ENCODE results near the gene CDPF1. TPM values are rescaled to one million over a fixed set of nuclear protein-coding genes. Genes with fewer than 3 reads are reported as not detected.

The CDPF1 gene
- total RNA-seq, 2 donors from 2014 or later, result 9.7 to 11.9 TPM

DNA sequence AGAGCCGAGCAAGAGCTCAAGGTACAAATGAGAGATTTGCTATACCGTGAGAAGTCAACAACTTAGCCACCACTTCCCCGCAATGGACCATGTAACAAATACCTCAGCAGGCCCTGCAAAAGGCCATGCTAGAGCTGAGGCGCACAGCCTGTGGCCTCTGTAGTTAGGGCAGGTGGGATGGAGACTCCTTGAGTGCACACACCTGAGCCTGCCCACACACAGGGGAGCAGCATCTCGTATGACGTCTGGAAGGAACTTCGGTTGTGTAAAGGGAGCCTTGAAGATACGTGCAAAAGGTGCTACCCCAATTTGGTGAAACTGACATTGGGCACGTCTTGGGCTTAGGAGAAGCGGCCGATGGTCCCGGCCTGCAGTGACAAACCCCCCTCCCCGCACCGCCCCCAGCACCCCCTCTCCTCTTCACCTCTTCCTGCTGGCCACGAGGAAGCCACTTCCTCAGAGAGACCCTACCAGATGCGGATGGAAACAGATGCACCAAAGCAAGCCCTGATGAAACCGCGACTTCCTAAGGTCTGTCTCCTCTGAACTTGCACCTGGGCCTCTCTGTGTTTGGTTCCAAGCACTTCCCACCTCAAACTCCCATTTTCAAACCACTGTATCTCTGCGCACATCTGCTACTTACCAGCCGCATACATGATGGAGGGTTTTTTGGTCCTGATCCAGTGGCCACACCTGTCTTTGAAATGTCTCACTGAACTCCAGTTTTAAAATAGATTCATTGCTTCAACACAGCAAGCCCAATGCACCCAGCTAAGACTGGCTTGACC, 10.6 kb downstream of the CDPF1 start:
- peaks cover 0 to 31% of the 10 kb centered on the region in 2 donors for H3K4me1 ChIP-seq

DNA sequence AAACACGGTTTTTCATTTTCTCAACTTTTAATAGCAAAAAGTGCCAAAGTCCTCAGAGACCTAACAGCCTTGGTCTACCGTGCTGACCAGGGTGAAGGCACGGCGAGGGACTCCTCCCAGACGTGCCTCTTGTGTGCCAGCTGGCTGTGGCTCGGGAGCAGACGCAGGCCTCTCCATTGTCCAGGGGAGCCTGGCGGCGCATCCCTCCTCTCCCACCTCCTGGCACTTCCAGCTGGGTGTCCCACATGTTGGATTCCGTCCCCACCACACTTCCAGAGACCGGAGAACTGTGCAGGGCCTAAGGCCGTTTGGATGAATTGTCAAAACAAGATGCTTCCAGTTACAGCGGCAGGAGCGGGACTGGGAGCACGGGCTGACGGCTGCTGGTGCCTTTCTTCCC, 11.6 kb downstream of the CDPF1 start:
- TF ChIP-seq, protein P1, sequence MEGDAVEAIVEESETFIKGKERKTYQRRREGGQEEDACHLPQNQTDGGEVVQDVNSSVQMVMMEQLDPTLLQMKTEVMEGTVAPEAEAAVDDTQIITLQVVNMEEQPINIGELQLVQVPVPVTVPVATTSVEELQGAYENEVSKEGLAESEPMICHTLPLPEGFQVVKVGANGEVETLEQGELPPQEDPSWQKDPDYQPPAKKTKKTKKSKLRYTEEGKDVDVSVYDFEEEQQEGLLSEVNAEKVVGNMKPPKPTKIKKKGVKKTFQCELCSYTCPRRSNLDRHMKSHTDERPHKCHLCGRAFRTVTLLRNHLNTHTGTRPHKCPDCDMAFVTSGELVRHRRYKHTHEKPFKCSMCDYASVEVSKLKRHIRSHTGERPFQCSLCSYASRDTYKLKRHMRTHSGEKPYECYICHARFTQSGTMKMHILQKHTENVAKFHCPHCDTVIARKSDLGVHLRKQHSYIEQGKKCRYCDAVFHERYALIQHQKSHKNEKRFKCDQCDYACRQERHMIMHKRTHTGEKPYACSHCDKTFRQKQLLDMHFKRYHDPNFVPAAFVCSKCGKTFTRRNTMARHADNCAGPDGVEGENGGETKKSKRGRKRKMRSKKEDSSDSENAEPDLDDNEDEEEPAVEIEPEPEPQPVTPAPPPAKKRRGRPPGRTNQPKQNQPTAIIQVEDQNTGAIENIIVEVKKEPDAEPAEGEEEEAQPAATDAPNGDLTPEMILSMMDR (IDR thresholded peaks at IDR 0.05), result no peak
- H3K27ac ChIP-seq, result peak overlapping the region; percentile 76 to 78
- peaks cover 0 to 35% of the 10 kb centered on the region in 2 donors for H3K4me1 ChIP-seq
- H3K9me3 ChIP-seq, result no peaks in the 10 kb centered on the region
- no peaks in the 10 kb centered on the region for H3K27me3 ChIP-seq
- H3K36me3 ChIP-seq, result peaks cover 4% of the 10 kb centered on the region
- H3K4me3 ChIP-seq, result no peak overlapping the region
- DNase-seq (ENCODE audit: low spot score), result no peak

More for the DNA sequence above, 10.6 kb downstream of the CDPF1 start:
- H3K9me3 ChIP-seq, result no peaks in the 10 kb centered on the region
- peak overlapping the region; percentile 76 to 78 for H3K27ac ChIP-seq
- no peak overlapping the region for H3K4me3 ChIP-seq
- H3K27me3 ChIP-seq, result no peaks in the 10 kb centered on the region
- TF ChIP-seq, protein P1 (IDR thresholded peaks at IDR 0.05), result no peak
- H3K36me3 ChIP-seq, result peaks cover 13% of the 10 kb centered on the region
- DNase-seq (ENCODE audit: low spot score), result no peak

DNA sequence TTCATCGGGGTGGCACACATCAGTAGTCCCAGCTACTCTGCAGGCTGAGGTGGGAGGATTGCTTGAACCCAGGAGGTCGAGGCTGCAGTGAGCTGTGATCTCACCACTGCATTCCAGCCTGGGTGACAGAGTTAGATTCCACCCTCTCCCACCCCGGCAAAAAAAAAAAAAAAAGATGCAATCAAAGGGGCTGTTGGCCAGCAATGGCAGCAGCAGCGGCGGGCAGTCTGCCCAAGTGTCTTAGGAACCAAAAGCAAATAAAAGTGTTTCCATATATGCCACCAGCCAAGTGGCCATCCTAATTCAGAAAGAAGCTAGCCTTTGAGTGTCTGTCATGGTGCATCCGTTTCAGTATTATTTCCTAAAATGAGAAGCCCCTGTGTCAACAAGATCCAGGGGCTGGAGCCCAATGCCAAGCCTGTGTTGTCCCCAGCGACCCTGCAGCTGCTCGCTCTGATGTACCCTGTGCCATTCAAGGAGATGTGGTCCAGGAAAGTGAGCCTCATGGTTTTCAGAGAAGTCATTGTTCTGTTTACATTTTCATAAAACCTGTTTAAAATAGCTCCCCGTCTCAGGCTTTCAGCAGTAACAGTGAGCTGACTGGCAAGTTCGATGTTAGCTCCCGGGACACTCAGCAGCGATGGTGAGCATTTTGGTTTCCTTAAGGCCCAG, 12.5 kb downstream of the CDPF1 start:
- peak overlapping the region; percentile 76 to 78 for H3K27ac ChIP-seq
- DNase-seq (ENCODE audit: low spot score), result no peak
- H3K36me3 ChIP-seq, result peaks cover 4% of the 10 kb centered on the region
- TF ChIP-seq, protein P1 (IDR thresholded peaks at IDR 0.05), result no peak
- H3K4me1 ChIP-seq, result peaks cover 0 to 39% of the 10 kb centered on the region in 2 donors
- H3K4me3 ChIP-seq, result no peak overlapping the region
- no peaks in the 10 kb centered on the region for H3K27me3 ChIP-seq
- H3K9me3 ChIP-seq, result no peaks in the 10 kb centered on the region

DNA sequence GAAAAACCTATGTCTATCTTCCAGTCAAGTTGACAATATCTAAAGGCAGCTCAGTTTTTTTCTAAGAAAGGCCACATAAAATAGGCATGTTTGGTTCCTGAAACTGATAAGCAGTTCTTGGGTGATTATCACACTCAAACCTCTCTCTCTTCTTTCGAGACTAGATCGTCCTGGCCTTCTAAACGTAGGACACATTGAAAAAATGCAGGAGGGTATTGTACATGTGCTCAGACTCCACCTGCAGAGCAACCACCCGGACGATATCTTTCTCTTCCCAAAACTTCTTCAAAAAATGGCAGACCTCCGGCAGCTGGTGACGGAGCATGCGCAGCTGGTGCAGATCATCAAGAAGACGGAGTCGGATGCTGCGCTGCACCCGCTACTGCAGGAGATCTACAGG, 15.1 kb downstream of the CDPF1 start:
- H3K27ac ChIP-seq, result peak overlapping the region in 1 of 2 donors; percentile 66
- H3K4me3 ChIP-seq, result no peak overlapping the region
- no peak for DNase-seq (ENCODE audit: low spot score)
- peaks cover 0 to 28% of the 10 kb centered on the region in 2 donors for H3K4me1 ChIP-seq
- peaks cover 4% of the 10 kb centered on the region for H3K36me3 ChIP-seq
- H3K9me3 ChIP-seq, result no peaks in the 10 kb centered on the region
- TF ChIP-seq, protein P1 (IDR thresholded peaks at IDR 0.05), result no peak
- no peaks in the 10 kb centered on the region for H3K27me3 ChIP-seq

DNA sequence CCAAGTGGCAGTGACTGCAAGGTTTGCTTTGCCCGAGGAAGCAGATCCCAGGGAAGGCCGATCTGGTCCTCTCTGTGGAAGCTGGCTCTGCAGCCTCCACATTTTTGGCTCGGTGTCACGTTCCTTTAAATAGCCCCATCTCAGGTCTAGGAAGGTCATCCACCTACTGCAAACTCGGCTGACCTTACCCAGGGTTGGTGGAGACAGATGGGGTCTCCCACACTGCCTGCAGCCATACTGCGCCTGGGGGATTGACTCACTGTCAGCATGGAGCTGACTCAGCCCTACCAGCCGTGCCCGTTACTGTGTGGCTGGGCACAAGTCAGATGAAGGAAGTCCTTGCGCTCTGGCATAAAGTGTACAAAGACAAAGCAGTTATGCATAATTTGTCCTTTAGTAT, 16.9 kb downstream of the CDPF1 start:
- Histone ChIP-seq H3K4me3 (no peak overlapping the region), H3K9me3 (no peaks in the 10 kb centered on the region), H3K27ac (peak overlapping the region; percentile 66 to 71), H3K4me1 (peaks cover 0 to 17% of the 10 kb centered on the region in 2 donors), H3K36me3 (no peaks in the 10 kb centered on the region), H3K27me3 (no peaks in the 10 kb centered on the region)
- TF ChIP-seq, protein P1 (IDR thresholded peaks at IDR 0.05), result no peak
- no peak for DNase-seq (ENCODE audit: low spot score)
